ENCODE measurements around the gene XKRX. TPM values are rescaled to one million over a fixed set of nuclear protein-coding genes. Genes with fewer than 3 reads are reported as not detected.
A peak's percentile ranks its signal among the peaks of the same experiment; 100 is the strongest.

The XKRX gene
- total RNA-seq, 1 donor from 2014 or later, result not detected

DNA sequence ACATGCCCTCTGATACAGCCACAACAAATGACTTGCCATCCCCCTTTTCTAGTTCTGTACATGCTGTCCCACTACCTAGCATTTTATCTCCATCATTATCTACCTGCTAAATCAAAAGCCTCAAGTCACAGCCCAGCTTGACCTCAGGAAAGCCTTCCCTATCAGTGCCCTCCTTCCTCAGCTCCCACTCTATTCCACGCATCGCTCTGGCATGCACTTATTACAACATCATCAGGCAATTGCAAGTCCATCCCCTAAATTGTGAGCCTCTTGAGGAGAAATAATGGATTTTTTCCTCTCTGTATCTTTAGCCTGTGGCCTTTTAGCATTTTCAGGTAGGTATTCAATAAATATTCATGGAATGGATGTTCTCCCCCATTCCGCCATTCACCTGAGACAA is 46.5 kb upstream of the XKRX start:
- Histone ChIP-seq H3K4me2 (ENCODE audit: low read length) (no peak overlapping the region), H3K9me3 (ENCODE audit: insufficient read depth, low read depth, low read length) (no peaks in the 10 kb centered on the region), H3K4me1 (ENCODE audit: insufficient read depth, low read length) (peaks cover under 1% of the 10 kb centered on the region), H3K36me3 (ENCODE audit: insufficient read depth, low read length) (no peaks in the 10 kb centered on the region), H2AFZ (ENCODE audit: low read depth, low read length) (no peak overlapping the region), H3K27me3 (ENCODE audit: insufficient read depth, low read length) (no peaks in the 10 kb centered on the region), H3K9ac (ENCODE audit: low read length) (no peak overlapping the region), H3K79me2 (ENCODE audit: insufficient read depth, low read length) (no peaks in the 10 kb centered on the region), H3K27ac (ENCODE audit: low read depth, low read length) (no peak overlapping the region), H3K4me3 (ENCODE audit: insufficient read depth, low read depth, low read length) (no peak overlapping the region), H4K20me1 (ENCODE audit: insufficient read depth, low read length) (no peaks in the 10 kb centered on the region)
- H3K4me3 Mint-ChIP-seq (ENCODE audit: unreplicated experiment), result no peak overlapping the region
- H3K36me3 Mint-ChIP-seq (ENCODE audit: low read depth, unreplicated experiment), result no peaks in the 10 kb centered on the region
- DNase-seq (ENCODE audit: low read depth) (peak; percentile 13), FAIRE-seq (peak; percentile 80)
- H3K27me3 Mint-ChIP-seq (ENCODE audit: low read depth, unreplicated experiment), result peaks cover 3% of the 10 kb centered on the region
- TF ChIP-seq EZH2 (IDR thresholded peaks at IDR 0.05; ENCODE audit: insufficient read depth, low read length), result no peak
- TF ChIP-seq, protein P1, sequence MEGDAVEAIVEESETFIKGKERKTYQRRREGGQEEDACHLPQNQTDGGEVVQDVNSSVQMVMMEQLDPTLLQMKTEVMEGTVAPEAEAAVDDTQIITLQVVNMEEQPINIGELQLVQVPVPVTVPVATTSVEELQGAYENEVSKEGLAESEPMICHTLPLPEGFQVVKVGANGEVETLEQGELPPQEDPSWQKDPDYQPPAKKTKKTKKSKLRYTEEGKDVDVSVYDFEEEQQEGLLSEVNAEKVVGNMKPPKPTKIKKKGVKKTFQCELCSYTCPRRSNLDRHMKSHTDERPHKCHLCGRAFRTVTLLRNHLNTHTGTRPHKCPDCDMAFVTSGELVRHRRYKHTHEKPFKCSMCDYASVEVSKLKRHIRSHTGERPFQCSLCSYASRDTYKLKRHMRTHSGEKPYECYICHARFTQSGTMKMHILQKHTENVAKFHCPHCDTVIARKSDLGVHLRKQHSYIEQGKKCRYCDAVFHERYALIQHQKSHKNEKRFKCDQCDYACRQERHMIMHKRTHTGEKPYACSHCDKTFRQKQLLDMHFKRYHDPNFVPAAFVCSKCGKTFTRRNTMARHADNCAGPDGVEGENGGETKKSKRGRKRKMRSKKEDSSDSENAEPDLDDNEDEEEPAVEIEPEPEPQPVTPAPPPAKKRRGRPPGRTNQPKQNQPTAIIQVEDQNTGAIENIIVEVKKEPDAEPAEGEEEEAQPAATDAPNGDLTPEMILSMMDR (IDR thresholded peaks at IDR 0.05; ENCODE audit: insufficient read depth, low read depth, low read length), result no peak
- H3K27ac Mint-ChIP-seq (ENCODE audit: unreplicated experiment), result no peak overlapping the region
- peaks cover 6% of the 10 kb centered on the region for H3K4me1 Mint-ChIP-seq (ENCODE audit: low read depth, unreplicated experiment)
- H3K9me3 Mint-ChIP-seq (ENCODE audit: unreplicated experiment), result no peaks in the 10 kb centered on the region

DNA sequence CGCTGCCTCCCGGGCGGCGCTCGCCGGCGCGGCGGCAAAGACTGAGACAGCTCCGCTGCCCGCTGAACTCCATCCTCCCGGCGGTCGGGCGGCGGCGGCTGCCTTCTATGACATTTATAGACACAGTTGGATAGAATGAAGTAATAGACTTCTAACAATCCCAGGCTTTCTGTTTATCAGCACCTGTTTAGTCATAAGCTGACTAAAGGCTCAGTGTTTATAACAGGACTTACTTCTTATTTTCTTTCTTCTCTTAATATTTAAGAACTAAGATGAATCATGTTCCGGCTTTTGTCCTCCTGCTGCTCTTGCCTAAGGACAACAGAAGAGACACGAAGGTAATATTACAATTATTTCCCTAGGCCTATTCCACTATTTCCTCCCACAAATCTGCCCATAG is 44.7 kb upstream of the XKRX start:
- Histone ChIP-seq H3K4me2 (ENCODE audit: low read length) (peak overlapping the region; percentile 15), H3K4me3 (ENCODE audit: insufficient read depth, low read depth, low read length) (no peak overlapping the region), H3K4me1 (ENCODE audit: insufficient read depth, low read length) (no peaks in the 10 kb centered on the region), H3K36me3 (ENCODE audit: insufficient read depth, low read length) (no peaks in the 10 kb centered on the region), H3K27me3 (ENCODE audit: insufficient read depth, low read length) (no peaks in the 10 kb centered on the region), H3K9ac (ENCODE audit: low read length) (peak overlapping the region; percentile 18), H4K20me1 (ENCODE audit: insufficient read depth, low read length) (no peaks in the 10 kb centered on the region), H3K27ac (ENCODE audit: low read depth, low read length) (peak overlapping the region; percentile 38), H3K9me3 (ENCODE audit: insufficient read depth, low read depth, low read length) (no peaks in the 10 kb centered on the region), H2AFZ (ENCODE audit: low read depth, low read length) (no peak overlapping the region), H3K79me2 (ENCODE audit: insufficient read depth, low read length) (no peaks in the 10 kb centered on the region)
- peaks cover 3% of the 10 kb centered on the region for H3K27me3 Mint-ChIP-seq (ENCODE audit: low read depth, unreplicated experiment)
- no peaks in the 10 kb centered on the region for H3K4me1 Mint-ChIP-seq (ENCODE audit: low read depth, unreplicated experiment)
- no peak overlapping the region for H3K27ac Mint-ChIP-seq (ENCODE audit: unreplicated experiment)
- FAIRE-seq (no peak), DNase-seq (ENCODE audit: low read depth) (peak; percentile 50)
- H3K4me3 Mint-ChIP-seq (ENCODE audit: unreplicated experiment), result no peak overlapping the region
- no peak for TF ChIP-seq EZH2 (IDR thresholded peaks at IDR 0.05; ENCODE audit: insufficient read depth, low read length)
- TF ChIP-seq, protein P1 (IDR thresholded peaks at IDR 0.05; ENCODE audit: insufficient read depth, low read depth, low read length), result no peak
- no peaks in the 10 kb centered on the region for H3K36me3 Mint-ChIP-seq (ENCODE audit: low read depth, unreplicated experiment)
- no peaks in the 10 kb centered on the region for H3K9me3 Mint-ChIP-seq (ENCODE audit: unreplicated experiment)

DNA sequence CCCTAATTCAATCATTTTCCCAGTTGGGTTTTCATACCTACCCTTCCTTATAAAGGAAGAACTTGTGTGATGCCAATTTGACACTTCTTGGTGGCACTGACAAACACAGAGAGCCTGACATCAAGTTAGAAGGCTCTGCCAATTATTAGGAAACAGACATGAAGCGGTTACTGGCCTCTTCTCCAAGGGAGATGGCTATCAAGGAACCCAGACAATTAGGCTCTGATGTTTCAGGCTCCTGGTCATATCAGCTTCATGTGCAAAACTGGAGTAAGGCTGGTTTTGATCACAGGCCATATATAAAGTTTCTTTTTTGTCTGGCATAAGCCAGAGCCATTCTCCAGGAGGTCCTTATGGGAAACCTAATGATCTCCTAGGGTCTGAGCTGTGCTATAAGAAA is 41.2 kb upstream of the XKRX start:
- Histone ChIP-seq H3K36me3 (ENCODE audit: insufficient read depth, low read length) (no peaks in the 10 kb centered on the region), H2AFZ (ENCODE audit: low read depth, low read length) (no peak overlapping the region), H3K4me3 (ENCODE audit: insufficient read depth, low read depth, low read length) (no peak overlapping the region), H3K79me2 (ENCODE audit: insufficient read depth, low read length) (no peaks in the 10 kb centered on the region), H3K4me1 (ENCODE audit: insufficient read depth, low read length) (no peaks in the 10 kb centered on the region), H3K27me3 (ENCODE audit: insufficient read depth, low read length) (no peaks in the 10 kb centered on the region), H4K20me1 (ENCODE audit: insufficient read depth, low read length) (no peaks in the 10 kb centered on the region), H3K9ac (ENCODE audit: low read length) (no peak overlapping the region), H3K27ac (ENCODE audit: low read depth, low read length) (no peak overlapping the region), H3K9me3 (ENCODE audit: insufficient read depth, low read depth, low read length) (no peaks in the 10 kb centered on the region), H3K4me2 (ENCODE audit: low read length) (no peak overlapping the region)
- TF ChIP-seq, protein P1 (IDR thresholded peaks at IDR 0.05; ENCODE audit: insufficient read depth, low read depth, low read length), result no peak
- TF ChIP-seq EZH2 (IDR thresholded peaks at IDR 0.05; ENCODE audit: insufficient read depth, low read length), result no peak
- no peaks in the 10 kb centered on the region for H3K36me3 Mint-ChIP-seq (ENCODE audit: low read depth, unreplicated experiment)
- H3K27ac Mint-ChIP-seq (ENCODE audit: unreplicated experiment), result no peak overlapping the region
- H3K4me3 Mint-ChIP-seq (ENCODE audit: unreplicated experiment), result no peak overlapping the region
- no peaks in the 10 kb centered on the region for H3K27me3 Mint-ChIP-seq (ENCODE audit: low read depth, unreplicated experiment)
- H3K4me1 Mint-ChIP-seq (ENCODE audit: low read depth, unreplicated experiment), result no peaks in the 10 kb centered on the region
- H3K9me3 Mint-ChIP-seq (ENCODE audit: unreplicated experiment), result peaks cover 2% of the 10 kb centered on the region
- FAIRE-seq, result no peak
- DNase-seq (ENCODE audit: low read depth), result no peak

All from astrocyte (in vitro differentiated cells and primary cell).